Mammary epithelial cell (primary cell): Measurements from ENCODE around the gene ADTRP.

Experiments
- CTCF ChIP-seq, 2 donors: IDR thresholded peaks in 1 of 2; conservative IDR thresholded peaks in 1 of 2; 2 replicates each; pipeline ENCODE4 v1.5.1; 2011 to 2012; ENCODE audit warnings: inconsistent platforms in 2 of 2, low read length in 2 of 2, mild to moderate bottlenecking in 2 of 2, control low read depth in 1 of 2, low read depth in 1 of 2; ENCODE audit not compliant: insufficient read depth in 1 of 2; ENCODE audit errors: extremely low read depth in 1 of 2
- EZH2 ChIP-seq: IDR thresholded peaks from 2 replicates; pipeline ENCODE4 v1.6.1; 2012; ENCODE audit warnings: low read length, inconsistent platforms, borderline replicate concordance

DNA sequence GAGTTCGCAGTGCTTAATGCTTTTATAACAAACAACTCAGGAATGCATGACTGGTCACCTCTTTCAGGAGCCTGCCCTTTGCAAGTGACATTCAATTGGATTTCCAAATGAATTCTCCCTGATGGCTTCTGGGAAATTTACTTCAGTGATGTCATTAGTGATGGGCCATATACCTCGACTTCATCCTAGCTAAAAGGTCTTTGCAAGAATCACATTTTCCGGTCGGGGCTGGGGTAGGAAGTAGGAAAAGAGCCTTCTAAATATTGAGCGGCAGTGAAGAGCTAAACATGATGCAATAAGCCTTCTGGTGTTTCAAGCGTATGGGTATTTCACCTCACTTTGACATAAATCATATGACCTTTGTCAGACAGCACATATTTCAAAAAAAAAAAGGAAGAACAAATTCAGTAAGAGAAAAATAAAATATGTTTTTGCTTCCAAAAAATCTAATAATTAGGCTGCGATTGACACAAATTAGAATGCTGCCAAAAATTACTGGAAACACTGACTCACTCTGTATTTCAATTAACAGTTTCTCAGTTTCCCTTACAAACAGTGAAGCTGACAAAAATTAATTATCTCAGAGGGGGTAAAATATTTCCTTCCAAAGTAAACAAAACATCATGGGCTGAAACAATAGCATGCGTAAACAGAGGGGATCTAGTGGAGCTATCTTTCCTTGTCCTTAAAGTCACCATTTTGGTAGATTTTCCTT, 39.8 kb downstream of the ADTRP start:
- TF ChIP-seq CTCF (conservative IDR thresholded peaks at IDR 0.05 in 1 of 2, IDR thresholded peaks at IDR 0.05 in 1 of 2; ENCODE audit: extremely low read depth in 1 of 2, insufficient read depth in 1 of 2, low read depth in 1 of 2, low read length in 2 of 2) (no peak), EZH2 (no peak)
